GM23248 (cell line): Measurements from ENCODE around the gene ARRB1.

Experiments
- EZH2 ChIP-seq: fragments of 200-600 bp; sonication (generic); IDR thresholded peaks from 2 replicates; pipeline ENCODE4 v1.6.1; 2018; ENCODE audit warnings: antibody characterized with exemption, mild to moderate bottlenecking; ENCODE audit not compliant: insufficient read depth, poor library complexity, severe bottlenecking
- EZH2phosphoT487 ChIP-seq: fragments of 200-600 bp; sonication (generic); IDR thresholded peaks from 2 replicates; pipeline ENCODE4 v1.6.1; 2018; ENCODE audit warnings: antibody characterized with exemption, moderate library complexity, mild to moderate bottlenecking, low read depth; ENCODE audit not compliant: insufficient read depth

DNA sequence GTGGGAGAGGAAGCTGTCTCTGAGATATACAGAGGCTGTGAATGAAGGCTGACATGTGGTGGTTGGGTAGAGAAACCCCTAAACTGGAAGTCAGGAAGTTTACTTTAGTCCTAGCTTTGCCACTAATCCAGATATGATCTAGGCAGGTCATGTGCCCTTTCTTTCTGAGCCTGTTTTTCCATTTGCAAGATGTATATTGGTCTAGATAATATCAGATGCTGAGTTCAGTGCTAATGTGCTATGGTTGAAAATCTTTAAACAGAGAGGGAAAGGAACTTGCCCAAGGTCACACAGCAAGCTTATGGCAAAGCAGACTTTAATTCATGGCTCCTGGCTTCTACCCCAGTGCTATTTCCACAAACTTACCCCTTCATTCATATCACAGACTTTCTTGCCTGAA is 136.6 kb downstream of the ARRB1 start:
- TF ChIP-seq EZH2 (no peak), EZH2phosphoT487 (no peak)
